Measurements from ENCODE around the gene RRP36.

DNA sequence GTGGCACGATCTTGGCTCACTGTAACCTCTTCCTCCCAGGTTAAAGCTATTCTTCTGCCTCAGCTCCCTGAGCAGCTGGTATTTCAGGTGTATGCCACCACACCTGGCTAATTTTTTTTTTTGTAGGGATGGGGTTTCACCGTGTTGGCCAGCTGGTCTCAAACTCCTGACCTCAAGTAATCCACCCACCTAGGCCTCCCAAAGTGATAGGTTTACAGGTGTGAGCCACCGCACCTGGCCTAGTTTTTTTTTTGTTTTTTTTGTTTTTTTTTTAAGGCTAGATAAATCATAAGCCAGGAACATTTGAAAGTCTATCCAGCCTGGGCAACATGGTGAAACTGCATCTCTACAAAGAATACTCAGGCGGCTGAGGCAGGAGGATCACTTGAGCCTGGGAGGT, 10.9 kb downstream of the RRP36 start:
- TF ChIP-seq, protein P1, sequence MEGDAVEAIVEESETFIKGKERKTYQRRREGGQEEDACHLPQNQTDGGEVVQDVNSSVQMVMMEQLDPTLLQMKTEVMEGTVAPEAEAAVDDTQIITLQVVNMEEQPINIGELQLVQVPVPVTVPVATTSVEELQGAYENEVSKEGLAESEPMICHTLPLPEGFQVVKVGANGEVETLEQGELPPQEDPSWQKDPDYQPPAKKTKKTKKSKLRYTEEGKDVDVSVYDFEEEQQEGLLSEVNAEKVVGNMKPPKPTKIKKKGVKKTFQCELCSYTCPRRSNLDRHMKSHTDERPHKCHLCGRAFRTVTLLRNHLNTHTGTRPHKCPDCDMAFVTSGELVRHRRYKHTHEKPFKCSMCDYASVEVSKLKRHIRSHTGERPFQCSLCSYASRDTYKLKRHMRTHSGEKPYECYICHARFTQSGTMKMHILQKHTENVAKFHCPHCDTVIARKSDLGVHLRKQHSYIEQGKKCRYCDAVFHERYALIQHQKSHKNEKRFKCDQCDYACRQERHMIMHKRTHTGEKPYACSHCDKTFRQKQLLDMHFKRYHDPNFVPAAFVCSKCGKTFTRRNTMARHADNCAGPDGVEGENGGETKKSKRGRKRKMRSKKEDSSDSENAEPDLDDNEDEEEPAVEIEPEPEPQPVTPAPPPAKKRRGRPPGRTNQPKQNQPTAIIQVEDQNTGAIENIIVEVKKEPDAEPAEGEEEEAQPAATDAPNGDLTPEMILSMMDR (IDR thresholded peaks at IDR 0.05; ENCODE audit: poor library complexity): no peak
- TF ChIP-seq EZH2phosphoT487 (IDR thresholded peaks at IDR 0.05; ENCODE audit: low read depth, severe bottlenecking, unreplicated experiment) (no peak), EZH2 (IDR thresholded peaks at IDR 0.05; ENCODE audit: borderline replicate concordance) (no peak)

Data from hepatocyte (in vitro differentiated cells).